ENCODE results near the gene MPHOSPH6. TPM values are rescaled to one million over a fixed set of nuclear protein-coding genes. Genes with fewer than 3 reads are reported as not detected.

MPHOSPH6 gene
- total and polyA plus RNA-seq, 2 of the 8 experiments (the other 6 are each of a cell fraction or from before 2014, with no cell fraction given) = 19.7 to 32.9 TPM

DNA sequence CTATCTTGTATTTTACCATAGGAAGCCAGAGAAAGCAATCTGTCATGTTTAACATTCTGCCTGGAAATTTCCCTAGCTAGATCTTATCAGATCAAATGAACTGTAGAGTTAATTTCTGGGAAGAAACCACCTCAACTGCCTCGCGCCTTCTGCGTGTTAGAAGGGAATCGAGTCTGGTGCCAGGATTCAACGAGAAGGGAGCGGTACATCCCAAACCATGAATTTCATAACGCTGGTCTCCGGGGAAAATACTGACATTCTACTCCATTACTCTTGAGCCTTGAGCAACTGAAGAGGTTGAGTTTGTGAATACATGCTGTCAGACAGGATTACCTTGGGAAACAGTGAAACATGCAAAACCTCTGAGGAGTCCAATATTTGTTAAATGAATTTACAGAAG, 35.2 kb downstream of the MPHOSPH6 start:
- H3K4me2 ChIP-seq (ENCODE audit: insufficient read depth in 1 of 2, low read depth in 2 of 2, low read length in 2 of 2) = no peak overlapping the region
- no peak overlapping the region for H4K5ac ChIP-seq (ENCODE audit: insufficient read length, low read depth, low read length)
- H2BK5ac ChIP-seq (ENCODE audit: low read depth, low read length) = no peak overlapping the region
- H2AK5ac ChIP-seq (ENCODE audit: low read depth, low read length) = no peak overlapping the region
- H3K4ac ChIP-seq (replicated peaks; ENCODE audit: insufficient read length, low read depth, low read length) = no peak overlapping the region
- no peak overlapping the region for H4K91ac ChIP-seq (replicated peaks; ENCODE audit: insufficient read length, low read length)
- H3K23me2 ChIP-seq (ENCODE audit: low read depth, low read length) = no peaks in the 10 kb centered on the region
- H3K9ac ChIP-seq (replicated peaks in 1 of 4; ENCODE audit: extremely low read depth in 1 of 4, low read depth in 3 of 4, low read length in 3 of 4) = no peak overlapping the region
- H2AFZ ChIP-seq (ENCODE audit: low read length) = no peak overlapping the region
- no peak overlapping the region for H3K4me3 ChIP-seq (ENCODE audit: extremely low read depth in 1 of 4, insufficient read depth in 2 of 4, low read depth in 3 of 4, low read length in 4 of 4)
- H3K27ac ChIP-seq (ENCODE audit: low read depth, low read length) = no peak overlapping the region
- no peak overlapping the region for H2BK12ac ChIP-seq (ENCODE audit: low read depth, low read length)
- no peaks in the 10 kb centered on the region for H4K20me1 ChIP-seq (replicated peaks in 1 of 2; ENCODE audit: control insufficient read depth in 1 of 2, insufficient read depth in 2 of 2, low read length in 2 of 2)
- H3K56ac ChIP-seq (replicated peaks; ENCODE audit: insufficient read length, low read depth, low read length) = no peak overlapping the region
- no peak overlapping the region for H3K14ac ChIP-seq (ENCODE audit: insufficient read length)
- no peaks in the 10 kb centered on the region for H3K79me1 ChIP-seq (ENCODE audit: low read depth, low read length)
- TF ChIP-seq GTF2F1 (IDR thresholded peaks at IDR 0.05; ENCODE audit: borderline replicate concordance, low read depth, low read length) (no peak), RBBP5 (IDR thresholded peaks at IDR 0.05; ENCODE audit: borderline replicate concordance, low read depth, low read length) (no peak), JUN (IDR thresholded peaks at IDR 0.05; ENCODE audit: low read depth, low read length) (no peak), GABPA (IDR thresholded peaks at IDR 0.05; ENCODE audit: borderline replicate concordance, insufficient read depth, low read length) (no peak), CEBPB (IDR thresholded peaks at IDR 0.05; ENCODE audit: low read depth, low read length) (no peak), PHF8 (conservative IDR thresholded peaks at IDR 0.05; ENCODE audit: low read depth, low read length) (no peak), SAP30 (IDR thresholded peaks at IDR 0.05; ENCODE audit: insufficient read depth, insufficient replicate concordance, low read length) (no peak)
- no peak overlapping the region for H2BK15ac ChIP-seq (ENCODE audit: low read length)
- ChIA-PET POLR2A (ENCODE audit: partially characterized antibody) (no interaction called here), CTCF (ENCODE audit: partially characterized antibody) (no interaction called here)
- H3K36me3 ChIP-seq (ENCODE audit: control insufficient read depth in 2 of 4, insufficient read depth in 4 of 4, low read length in 3 of 4) = peaks cover 0 to 8% (median 3%) of the 10 kb centered on the region in 4 experiments; a peak in 3 of 8 replicates
- FAIRE-seq (no peak), DNase-seq (ENCODE audit: low read depth in 1 of 2, low spot score in 2 of 2) (no peak)
- H3K23ac ChIP-seq (ENCODE audit: insufficient read length) = no peak overlapping the region
- no peaks in the 10 kb centered on the region for H3K79me2 ChIP-seq (ENCODE audit: control insufficient read depth in 1 of 2, insufficient read depth in 2 of 2, low read length in 2 of 2)
- peaks cover 0 to 7% (median 2%) of the 10 kb centered on the region in 4 experiments; a peak in 3 of 7 replicates for H3K4me1 ChIP-seq (replicated peaks in 1 of 4; ENCODE audit: control insufficient read depth in 3 of 4, insufficient read depth in 4 of 4, low read length in 3 of 4)
- no peak overlapping the region for H3K18ac ChIP-seq (ENCODE audit: extremely low read depth, low read length)
- no peak overlapping the region for H2BK20ac ChIP-seq (ENCODE audit: low read length)
- 97% methylated on average over 8 of the region's 8 CpGs; no CpG with 5 or more reads in 1 of the 2 experiments for WGBS, 2 experiments (ENCODE audit: extremely low coverage in 1 of 2, insufficient coverage in 1 of 2, insufficient read length in 1 of 2, insufficient replicate concordance in 2 of 2, low coverage in 1 of 2, low lambda C conversion rate in 2 of 2, missing lambda C conversion rate in 1 of 2)
- H3K27me3 ChIP-seq (replicated peaks in 1 of 4; ENCODE audit: control insufficient read depth in 3 of 4, extremely low read depth in 1 of 4, insufficient read depth in 3 of 4, low read length in 3 of 4) = no peaks in the 10 kb centered on the region
- H3K9me3 ChIP-seq (ENCODE audit: insufficient read depth in 2 of 2, low read depth in 1 of 2, low read length in 1 of 2) = no peaks in the 10 kb centered on the region
- H2BK120ac ChIP-seq (replicated peaks; ENCODE audit: low read depth, low read length) = no peak overlapping the region
- no peak overlapping the region for H4K8ac ChIP-seq (ENCODE audit: extremely low read depth, insufficient read depth, low read length)

Measured in H1 (cell line).